GM21619 (cell line): ENCODE measurements around the gene NRP1.

Experiments
- ATAC-seq: cut with Tn5 transposase; IDR thresholded peaks from one replicate; pipeline ENCODE4 v1.9.1; 2021; ENCODE audit not compliant: unreplicated experiment

NRP1 gene

DNA sequence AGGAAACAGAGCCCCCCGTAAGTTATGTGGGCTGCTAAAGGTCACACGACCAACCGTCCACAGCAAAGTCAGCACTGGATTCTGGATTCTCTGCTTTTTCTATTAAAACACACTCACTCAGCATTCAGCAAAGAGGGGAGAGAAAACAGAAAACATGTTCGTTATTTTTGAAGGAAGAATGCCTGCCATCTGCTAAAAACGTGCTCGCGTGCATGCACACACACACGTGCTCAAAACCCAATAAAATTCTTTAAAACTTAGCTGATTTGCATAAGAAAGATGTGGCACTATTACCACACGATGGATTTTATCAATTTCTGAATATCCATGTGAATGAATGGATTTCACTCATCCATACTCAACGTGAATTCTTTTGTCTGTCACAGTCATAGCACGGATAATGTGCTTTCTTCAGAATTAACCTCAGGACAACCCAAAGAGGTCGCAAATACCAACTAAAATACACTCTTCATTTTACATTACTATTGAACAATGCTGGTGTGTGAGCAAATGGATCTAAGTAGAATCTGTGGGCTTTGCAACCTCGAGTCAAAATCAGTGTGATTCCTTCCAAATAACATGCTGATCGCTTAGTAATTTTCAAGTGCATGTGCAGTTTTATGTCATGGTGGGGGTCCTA is 40.8 kb downstream of the NRP1 start:
- ATAC-seq: no peak

DNA sequence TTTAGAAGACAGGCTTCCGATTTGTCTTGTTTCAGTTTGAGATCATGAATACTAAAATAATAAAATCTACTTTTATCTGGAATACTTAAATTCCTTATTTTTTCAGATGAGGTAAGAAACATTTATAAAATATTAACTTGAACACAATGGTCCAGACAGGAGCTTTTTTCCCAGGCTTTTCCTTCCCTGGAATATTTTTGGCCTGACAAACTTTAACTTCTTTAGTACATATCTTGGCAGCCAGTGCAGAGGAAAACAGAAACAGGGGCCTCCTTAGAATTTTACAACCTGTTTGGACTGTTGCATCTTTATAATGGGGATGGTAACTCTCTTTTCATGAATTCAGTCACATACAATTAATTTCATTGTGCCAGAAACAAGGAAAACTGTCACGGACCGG is 41.4 kb downstream of the NRP1 start:
- ATAC-seq: no peak

DNA sequence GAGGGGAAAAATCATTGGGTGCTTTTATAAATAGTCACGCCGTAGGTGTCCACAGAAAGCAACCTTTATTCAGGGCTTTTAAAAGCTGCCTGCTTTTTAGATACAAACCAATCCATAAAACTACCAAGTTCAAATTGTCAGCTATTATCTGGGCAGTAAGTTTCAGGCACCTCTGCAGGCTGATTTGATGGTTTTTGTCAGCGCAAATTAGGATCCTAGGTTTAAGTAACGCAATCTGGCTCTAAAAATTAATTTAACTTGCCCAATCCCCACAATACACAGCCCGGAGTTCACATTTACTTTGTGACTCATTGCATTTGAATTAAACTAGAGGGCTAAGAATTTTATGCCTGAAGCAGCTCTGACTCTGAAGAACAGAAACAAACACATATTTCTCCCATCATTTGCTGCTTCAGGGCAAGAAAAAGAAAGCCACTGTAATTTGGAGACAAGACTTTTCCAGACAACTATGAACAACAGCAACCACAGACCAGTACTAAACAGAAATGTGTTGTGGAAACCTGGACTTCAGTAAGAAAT is 43.3 kb downstream of the NRP1 start:
- ATAC-seq: no peak

DNA sequence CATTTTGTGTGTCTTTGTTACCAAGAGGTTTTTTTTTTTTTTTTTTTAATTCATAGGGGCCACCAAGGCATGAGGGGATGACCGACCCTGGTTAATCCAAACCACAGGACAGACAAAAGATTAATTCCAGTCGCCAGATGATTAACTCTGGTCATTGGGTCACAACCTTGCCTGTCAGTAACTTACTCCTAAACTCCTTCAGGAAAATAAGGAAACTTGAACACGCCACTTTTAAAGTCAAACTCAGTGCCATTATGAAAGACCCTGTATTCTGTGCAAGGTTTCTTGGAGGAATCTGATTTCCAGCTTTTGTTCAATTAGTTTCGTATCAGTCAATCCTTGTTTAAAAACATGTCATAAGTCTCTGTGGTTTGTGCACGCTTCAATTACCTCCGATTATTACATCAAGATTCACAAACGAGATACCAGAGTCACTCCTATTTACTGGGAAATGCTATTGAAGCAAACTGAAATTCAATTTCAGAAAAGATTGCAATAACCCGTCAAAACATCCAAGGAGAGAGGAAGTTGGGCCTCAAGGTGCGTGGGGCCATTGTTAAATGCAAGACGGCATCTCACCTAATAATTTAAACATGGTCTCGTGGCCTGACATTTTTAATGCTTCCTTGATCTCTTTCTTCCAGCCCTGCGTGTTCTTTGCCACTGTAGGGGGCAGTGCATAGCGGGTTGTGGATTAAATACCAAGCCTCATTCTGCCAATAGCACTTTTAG is 44.0 kb downstream of the NRP1 start:
- ATAC-seq: no peak

DNA sequence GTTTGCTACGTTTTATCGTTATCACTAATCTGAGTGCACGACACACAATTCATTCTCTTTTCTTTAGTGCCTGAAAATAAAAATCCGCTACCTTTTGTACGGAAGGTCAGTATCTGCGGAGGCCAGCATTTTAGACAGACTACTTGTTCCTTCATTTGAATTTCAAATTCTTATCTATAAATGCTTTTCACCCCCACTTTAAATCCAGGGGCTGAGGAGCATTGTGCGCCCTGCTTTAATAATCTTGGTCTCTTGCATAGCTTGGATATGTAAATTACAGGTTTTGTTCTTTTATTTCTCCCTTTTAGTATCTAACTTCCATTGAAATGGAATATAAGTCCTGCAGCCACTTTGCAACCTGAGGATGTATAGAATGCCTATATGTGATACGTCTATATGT is 44.7 kb downstream of the NRP1 start:
- ATAC-seq: no peak

DNA sequence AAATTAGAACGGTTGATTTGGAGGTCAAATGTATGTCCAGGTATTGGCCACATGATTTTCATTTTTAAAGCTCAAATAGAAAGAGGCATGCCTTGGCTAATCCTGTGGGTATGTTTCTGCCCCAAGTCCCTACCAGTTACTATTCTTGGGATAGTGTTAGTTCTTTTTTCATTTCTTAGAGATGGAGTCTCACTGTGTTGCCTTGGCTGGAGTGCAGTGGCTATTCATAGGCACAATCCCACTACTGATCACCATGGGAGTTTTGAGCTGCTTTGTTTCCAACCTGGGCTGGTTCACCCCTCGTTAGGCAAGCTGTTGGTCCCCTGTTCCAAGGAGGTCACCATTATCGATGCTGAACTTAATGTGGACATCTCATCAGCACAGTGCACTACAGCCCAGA is 46.3 kb downstream of the NRP1 start:
- no peak for ATAC-seq

DNA sequence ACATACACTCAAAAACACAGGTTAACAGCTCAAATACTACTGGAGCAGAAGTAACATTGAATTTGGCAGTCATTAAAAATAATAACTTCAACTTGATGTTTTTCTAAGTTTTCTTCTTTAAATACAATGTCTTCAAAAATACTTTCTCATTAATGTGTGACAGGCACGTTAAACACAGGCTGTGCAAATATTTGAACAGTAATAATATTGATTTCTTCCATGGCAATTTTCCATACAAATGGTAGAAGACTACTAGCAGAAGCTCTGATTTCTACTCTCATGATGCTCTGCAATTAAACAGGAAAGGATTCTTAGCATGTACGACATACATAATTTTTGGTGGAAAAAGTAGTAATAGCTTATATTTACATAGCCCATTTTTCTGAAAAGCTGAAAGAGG is 47.4 kb downstream of the NRP1 start:
- no peak for ATAC-seq

DNA sequence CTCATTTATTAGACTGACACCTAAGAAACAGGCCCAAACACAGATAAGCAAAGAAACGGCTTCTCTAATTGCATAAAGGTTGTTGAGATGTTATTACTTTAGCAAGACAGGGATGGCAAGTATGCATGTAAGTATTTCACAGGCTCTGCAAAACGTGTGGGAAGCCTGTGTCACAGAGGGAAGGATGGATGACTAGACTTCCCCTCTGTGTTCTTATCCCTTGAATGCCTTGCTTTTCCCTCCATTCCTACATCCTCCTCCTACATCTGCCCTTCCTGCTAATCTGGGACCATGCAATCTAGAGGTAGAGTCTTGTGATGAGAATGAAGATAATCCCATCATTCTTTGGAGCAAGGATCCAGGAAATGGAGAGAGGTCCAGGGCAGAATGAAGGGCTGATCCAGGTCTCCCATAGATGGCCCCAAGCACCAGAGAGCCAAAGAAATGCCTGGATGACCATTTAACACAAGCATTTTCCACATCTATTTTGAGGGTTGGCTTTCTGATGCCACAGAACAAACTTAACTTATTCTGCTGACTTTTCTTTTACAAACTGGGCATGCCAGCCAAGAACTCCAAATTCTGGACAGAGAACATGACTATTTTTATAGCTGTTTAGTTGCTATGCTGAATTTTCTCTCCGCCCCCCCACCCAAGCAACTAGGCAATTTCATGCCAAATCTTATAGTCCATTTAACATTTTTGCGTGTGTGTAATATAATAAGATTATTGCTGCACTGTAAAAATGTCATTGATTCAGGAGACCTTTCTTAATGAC is 48.1 kb downstream of the NRP1 start:
- no peak for ATAC-seq

DNA sequence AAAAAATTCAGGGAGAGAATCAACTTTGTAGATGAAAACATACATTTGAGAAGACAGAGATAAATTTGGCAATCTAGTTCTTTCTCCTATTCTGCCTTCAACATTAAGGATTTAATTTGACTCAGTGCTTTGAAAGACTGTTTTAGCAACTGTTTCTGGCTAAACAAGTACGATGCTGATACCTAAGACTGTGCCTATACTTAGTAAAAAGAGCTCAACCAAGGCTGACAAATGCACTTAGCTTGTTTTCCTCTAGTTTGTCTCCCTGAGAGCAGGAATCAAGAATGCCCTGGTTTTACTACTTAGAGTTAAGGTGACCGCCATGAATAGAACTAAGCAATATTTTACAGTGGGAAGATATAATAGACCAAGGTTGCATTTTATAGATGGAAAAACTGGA is 49.5 kb downstream of the NRP1 start:
- no peak for ATAC-seq

DNA sequence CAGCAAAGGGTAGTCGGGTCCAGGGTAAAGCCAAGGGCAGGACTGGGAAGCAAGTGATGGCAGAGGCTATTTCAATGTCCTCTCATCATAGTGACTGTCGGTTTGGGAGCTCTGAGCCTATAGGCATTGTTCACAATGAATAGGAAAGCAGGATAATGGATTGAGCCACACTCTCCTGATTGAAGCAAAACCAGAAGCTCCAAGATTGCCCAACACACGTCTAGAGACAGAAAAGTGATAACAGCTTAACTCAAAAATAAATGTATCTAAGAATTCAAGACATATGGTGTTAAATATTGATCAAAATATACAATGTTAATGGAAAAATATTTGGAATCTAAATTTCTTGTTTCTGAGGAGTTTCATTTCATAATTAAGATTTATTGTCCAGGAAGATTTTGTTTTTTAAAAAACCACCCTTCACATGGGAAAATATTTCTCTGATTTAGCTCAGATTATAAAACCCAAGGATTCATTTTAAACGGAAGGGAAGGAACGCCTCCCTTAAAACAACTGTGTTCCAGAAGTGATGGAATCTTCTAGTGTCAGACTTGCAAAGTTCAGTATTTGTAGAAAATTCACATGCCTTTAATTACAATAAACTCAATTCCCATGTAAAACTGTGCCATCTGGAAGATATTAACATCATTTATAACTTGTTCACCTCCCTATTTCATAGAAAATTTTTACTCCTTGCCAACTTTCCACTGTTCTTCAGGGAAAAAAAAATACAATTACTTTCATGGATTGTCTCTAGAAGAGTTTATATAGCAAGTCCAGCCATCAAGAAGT is 54.5 kb downstream of the NRP1 start:
- ATAC-seq: no peak

DNA sequence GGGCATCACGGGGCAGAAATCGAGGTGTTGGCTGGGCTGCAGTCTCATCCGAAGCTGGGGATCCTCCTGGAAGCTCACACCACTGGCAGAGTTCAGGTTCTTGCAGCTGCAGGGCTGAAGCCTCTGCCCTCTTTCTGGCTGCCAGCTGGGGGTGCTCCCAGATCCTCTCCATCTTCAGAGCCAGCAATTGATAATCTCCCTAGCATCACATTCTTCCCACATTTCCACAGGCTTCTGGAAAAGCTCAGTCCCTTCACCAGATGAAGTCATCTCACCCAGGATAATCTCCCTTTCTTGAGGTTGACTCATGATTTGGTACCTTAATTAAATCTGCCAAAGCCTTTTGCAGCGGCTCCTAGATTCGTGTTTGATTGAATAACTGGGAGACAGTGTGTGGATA is 55.2 kb downstream of the NRP1 start:
- ATAC-seq: no peak

DNA sequence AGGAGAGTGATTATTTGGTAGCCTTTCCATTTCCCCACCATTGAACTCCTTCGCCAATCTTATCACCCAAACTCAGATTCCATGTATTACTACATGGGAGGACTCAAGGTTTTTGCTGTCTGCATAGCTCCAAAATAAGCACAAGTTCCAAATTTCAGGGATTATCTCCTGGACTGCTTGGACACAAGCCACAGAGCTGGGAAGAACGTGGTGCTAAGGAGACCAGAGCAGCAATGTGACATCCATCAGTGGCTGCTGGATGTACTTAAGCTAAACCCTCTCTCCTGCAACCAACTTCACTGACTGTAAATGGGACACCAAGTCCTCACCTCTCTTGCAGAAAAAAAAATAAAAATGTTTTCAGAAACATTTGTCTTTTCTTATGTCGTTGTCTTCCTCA is 56.3 kb downstream of the NRP1 start:
- no peak for ATAC-seq

DNA sequence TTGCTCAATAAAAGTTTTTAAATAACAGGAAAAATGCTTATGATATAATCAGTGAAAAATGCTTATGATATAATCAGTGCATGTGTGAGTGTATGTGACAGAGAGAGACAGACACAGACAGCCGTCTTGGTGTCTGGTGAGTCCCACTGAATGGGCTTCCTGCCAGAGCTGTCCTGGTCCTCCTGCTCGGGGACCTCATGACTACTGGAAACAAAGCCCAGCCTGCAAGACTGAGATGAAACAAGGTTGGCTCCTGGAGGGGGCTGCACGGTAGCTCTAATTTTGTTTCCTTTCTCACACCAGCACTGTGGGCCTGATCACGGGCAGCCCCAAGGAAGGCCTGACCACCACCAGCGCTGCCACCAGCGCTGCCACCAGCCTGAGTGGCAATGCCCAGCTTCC is 57.3 kb downstream of the NRP1 start:
- no peak for ATAC-seq

DNA sequence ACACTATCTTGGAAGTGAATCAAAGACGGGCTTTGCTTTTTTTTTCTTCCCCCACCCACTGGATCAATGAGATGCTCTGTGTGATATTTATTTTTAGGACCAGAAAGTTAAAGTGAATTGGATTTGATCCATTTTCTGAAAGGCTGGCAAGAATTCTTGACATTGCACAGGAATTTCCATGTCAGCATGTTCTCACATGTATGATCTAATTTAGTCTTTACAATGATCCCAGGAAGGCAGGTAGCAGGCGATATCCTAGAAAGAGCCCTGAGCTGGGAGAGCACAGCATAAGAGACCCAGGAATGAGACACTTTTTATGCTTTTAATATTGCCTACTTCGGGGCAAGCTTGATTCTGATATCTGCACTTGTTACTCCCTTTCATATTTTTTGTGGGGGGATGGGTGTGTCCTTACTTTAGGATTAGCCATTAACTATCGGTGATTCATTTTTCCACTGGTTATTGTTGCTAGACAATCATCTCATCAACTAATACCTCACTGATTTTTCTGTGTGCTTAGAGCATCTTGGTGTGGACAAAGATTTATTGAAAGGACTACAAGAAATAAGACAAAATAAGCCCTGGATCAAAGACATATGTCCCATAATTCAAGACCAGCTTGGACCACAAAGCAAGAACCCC is 58.1 kb downstream of the NRP1 start:
- no peak for ATAC-seq

DNA sequence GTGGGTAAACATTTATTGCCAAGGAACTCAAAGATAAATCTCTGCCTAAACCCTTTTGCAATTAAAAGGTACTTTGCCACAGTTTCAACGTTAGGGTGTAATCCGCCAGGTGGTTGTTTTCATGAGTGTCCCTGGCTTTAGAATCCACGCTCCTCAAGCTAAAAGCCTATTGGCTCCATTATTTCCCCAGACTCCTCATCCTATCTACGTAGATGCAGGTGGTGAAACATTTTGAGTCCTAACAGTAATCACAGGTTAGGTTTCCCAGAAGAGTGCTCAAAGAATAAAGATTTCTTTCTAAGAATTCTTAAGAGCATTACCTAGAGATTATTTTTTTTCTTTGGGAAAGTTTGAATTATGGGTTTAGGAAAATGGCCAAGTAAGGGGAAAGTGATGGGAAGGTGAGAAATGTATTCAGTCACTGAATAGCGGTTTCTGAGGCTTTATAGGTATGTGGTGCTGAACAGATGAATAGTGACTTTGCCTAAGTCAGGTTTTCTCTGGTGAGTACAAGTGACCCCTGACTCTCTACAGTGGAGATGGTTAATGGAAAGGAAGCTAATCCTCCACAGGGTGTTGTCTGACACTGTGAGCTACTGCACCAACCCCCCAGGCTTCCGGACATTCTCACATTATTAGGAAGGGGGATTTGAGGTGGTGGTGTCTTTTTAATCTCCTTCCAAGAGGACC is 60.2 kb downstream of the NRP1 start:
- ATAC-seq: no peak

DNA sequence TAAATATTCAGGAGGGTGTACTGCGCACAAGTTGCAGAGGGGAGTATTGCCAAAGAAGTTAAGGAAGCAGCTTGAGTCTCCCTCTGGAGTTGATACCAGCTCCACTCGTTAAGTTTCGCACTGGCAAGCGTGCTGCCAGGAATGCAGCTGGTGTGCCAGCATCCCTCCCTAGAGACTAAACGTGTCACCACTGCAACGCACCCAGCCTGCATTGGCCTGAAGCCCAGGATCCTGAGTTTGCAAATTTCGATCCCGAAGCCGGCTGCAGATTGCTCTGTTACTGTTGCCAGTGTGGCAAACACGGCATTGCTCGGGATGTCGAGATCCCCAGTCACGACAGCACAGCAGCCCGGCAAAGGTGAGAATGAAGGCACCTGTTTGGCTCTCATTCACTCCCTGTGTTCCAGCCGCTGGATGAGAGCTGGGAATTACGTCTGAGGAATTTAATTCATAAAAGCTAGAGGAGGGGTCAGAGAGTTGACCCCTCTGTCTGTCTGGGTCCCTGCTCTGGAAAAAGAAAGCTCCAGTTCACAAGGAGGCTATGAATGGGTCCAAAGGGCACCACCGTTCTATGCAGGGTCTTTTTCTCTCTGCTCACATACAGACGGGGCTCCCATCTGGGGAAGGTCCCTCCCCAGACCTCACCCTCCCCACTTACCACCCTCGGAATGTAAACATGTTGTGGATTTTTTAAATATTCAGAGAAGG is 61.0 kb downstream of the NRP1 start:
- ATAC-seq: no peak

DNA sequence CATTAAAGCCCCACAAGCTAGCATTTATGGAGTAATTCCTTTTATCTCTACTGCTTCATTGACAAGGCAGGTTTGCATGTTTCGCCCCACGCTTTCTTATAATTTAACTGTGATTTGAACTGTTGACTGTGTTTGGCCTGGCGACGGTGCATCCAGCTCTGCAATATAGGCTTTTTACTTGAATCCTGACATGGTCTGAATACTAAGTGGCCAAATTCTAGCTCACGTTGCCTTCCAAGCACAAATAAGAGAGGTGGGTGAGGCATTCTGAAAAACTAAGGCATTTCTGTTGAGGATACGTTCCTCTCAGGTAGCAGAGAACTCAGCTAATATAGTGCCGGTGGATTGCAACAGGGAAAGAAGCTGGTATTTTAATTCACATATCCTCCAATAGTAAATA is 61.8 kb downstream of the NRP1 start:
- ATAC-seq: no peak

DNA sequence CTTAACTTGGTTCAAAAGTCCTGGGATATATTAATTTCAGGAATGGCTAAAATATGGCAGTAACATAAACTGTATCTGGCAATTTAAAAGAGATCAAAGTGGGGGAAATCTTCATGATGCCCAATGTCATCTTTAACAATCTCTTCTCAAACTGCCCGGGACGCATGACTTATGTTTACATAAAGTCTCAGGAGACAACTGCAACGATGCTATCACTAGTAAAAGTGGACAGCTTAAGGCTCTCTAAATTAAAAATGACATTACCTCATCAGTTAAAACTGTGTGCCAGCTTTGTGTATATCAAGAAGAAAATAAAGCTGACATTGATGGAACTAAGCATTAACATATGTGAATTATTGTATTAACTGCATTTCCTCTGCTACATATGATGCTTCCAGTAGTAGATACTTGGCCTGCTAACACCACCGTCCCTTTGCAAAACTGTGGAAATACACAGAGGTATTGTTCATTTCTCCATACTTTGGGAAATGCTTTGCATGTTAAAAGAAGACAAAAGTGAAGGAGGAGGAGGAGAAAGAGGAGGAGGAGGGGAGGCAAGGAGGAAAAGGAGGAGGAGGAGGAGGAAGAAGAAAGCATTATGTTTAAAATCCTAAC is 62.4 kb downstream of the NRP1 start:
- ATAC-seq: no peak

DNA sequence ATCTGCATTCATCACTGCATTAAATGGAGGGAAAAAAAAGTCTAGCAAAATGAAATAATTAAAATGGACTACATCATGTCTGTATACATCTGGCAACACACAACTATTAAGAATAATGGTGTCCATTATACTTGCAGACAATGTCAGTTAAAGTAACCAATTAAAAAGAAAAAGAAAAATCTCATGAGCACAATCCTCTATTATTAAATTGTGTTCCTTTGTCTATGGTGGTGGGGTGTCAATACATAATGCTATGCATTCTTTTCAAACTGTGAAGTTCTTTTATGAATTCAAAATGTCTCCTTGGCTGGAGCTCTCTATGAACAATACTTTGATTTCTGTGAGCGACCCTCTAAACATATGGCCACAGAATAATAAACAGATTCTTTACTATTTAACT is 63.5 kb downstream of the NRP1 start:
- no peak for ATAC-seq
